GM18517 (cell line): ENCODE measurements around the gene ADARB1.
"Not testable (repeated sequence)": the region's sequence is repeated elsewhere in the genome, so short reads cannot be mapped to it uniquely, and the experiment has no call there.

Source experiments
- ATAC-seq: cut with Tn5 transposase; IDR thresholded peaks from one replicate; pipeline ENCODE4 v1.9.1; 2021; ENCODE audit warnings: mild to moderate bottlenecking, moderate library complexity; ENCODE audit not compliant: unreplicated experiment

ADARB1 gene, protein sequence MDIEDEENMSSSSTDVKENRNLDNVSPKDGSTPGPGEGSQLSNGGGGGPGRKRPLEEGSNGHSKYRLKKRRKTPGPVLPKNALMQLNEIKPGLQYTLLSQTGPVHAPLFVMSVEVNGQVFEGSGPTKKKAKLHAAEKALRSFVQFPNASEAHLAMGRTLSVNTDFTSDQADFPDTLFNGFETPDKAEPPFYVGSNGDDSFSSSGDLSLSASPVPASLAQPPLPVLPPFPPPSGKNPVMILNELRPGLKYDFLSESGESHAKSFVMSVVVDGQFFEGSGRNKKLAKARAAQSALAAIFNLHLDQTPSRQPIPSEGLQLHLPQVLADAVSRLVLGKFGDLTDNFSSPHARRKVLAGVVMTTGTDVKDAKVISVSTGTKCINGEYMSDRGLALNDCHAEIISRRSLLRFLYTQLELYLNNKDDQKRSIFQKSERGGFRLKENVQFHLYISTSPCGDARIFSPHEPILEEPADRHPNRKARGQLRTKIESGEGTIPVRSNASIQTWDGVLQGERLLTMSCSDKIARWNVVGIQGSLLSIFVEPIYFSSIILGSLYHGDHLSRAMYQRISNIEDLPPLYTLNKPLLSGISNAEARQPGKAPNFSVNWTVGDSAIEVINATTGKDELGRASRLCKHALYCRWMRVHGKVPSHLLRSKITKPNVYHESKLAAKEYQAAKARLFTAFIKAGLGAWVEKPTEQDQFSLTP

DNA sequence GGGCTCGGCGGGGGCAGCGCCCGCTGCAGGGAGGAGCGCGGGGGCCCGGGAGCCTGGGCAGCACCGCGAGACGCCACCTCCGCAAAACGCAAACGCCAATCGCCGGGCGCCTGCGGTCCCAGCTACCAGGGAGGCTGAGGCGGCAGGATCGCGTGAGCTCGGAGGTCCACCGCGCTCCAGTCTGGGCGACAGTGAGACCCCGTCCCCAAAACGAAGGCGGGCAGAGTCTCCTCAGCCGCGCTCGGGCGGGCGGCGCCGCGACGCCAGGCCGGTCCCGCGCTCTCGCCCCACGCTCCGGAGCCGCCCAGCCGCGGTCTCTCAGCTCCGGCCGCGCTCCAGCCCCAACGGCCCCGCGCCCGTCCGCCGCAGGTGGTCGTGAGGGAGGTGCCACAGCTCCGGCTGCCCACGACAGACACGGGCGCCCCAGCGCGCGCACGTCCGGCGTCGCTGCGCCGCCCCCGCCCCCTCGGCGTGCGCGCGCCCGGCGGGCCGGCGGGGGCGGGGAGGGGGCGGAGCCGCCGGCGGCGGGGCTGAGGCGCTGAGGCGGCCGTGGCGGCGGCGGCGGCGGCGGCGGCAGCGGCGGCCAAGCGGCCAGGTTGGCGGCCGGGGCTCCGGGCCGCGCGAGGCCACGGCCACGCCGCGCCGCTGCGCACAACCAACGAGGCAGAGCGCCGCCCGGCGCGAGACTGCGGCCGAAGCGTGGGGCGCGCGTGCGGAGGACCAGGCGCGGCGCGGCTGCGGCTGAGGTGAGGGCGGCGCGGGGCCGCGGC, at the start of gene ADARB1:
ADARB1 (plus strand) TSS at position 533 of the 770 bp plus-strand sequence. CDS start 97,077 bp downstream, outside the sequence.
- ATAC-seq, result no peak

DNA sequence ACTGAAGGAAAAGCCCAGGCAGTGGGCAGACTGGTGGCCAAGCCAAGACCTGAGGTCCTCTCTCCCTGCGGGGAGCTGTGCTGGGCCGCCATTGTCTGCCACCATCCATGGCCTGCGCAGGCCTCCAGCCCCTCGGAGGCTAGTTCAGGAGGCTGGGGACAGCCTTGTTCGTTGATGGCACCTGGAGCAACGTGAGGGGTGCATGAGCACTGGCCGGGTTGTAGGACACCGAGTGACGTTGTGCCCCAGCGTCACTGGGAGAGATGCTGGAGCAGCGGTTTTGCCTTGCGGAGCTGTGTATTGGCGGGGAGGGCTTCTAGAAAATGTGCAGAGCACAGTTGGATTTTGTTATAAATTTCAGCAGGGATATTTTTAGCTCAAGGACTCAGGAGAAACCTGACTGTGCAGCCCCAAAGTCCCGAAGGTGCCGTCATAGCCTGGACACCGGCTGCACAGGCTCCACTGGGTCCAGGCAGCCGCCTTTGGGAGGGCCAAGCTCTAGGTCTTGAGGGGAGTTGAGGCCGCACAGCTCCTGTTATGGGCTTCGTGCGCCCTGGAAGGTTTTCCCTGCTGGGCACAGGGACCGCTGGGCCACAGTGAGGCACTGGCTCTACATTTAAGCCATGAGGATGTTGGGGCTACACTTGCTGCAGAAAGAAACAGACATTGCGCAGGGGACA, 48.2 kb upstream of the ADARB1 start:
- no peak for ATAC-seq

DNA sequence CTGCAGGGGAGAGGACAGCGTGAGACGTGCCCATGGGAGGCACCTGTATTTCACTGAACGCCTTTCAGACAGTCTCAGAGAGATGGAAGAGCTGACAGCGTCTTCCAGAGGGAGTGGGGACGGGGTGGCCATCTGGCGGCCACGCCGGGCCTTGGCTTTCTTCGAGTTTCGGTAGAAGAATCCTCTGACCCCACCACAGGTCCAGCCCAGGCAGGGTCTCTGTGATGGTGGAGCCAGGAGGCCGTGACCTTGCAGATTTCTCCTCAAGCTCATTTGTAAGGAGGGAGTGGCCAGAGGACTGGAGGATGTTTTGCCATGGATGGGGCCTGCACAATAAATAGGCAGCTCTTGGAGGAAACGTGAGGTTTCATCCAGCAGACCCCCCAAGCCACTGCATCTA, 47.6 kb upstream of the ADARB1 start:
- ATAC-seq, result no peak

DNA sequence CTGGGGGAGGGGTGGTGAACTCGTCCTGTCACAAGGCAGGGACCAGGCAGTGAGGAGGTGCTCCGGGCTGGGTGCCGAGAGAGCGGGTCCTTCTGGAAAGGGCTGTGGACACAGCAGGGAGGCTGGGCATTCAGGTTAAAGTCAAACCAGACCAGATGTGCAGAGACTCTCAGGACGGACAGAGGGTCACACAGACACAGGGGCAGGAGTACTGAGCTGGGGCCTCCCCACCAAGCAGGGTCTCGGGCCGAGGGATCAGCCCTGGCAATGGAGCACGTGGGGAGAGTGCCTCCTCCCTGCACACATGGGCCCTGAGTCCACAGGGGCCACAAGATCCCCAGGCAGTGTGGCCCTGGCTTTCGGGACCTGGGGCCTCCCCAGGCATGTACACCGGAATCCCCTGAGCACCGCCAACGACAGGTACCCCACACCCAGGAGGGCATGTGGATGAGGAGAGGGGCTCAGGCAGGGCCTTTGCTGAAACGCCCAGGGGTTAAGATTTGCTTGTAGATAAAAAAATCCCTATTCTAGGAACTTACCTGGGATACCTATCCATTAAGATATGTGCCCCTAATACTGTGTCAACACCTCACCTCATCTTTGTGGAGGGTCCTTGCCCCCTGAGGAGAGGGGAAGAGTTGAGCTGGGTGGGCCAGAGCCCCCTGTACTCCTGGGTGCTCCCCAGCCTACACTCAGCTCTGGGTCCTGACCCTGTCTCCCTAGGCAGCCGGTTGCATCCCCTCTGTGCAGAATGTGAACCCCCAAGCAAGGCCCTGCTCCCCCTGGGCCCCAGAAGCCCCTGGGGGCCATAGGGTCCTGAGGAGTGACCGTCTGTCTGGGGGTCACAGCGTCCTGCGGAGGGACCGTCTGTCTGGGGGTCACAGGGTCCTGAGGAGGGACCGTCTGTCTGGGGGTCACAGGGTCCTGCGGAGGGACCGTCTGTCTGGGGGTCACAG, 46.9 kb upstream of the ADARB1 start:
- no peak for ATAC-seq

DNA sequence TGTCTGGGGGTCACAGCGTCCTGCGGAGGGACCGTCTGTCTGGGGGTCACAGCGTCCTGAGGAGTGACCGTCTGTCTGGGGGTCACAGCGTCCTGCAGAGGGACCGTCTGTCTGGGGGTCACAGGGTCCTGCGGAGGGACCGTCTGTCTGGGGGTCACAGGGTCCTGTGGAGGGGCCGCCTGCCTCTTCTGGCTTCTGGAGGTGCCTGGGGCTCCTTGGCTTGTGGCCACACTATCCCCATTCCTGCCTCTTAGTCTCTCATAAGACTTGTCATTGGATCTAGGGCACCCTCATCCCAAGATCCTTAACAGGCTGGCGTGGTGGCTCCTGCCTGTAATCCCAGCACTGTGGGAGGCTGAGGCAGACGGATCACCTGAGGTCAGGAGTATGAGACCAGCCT, 45.7 kb upstream of the ADARB1 start:
- not testable (repeated sequence) for ATAC-seq

DNA sequence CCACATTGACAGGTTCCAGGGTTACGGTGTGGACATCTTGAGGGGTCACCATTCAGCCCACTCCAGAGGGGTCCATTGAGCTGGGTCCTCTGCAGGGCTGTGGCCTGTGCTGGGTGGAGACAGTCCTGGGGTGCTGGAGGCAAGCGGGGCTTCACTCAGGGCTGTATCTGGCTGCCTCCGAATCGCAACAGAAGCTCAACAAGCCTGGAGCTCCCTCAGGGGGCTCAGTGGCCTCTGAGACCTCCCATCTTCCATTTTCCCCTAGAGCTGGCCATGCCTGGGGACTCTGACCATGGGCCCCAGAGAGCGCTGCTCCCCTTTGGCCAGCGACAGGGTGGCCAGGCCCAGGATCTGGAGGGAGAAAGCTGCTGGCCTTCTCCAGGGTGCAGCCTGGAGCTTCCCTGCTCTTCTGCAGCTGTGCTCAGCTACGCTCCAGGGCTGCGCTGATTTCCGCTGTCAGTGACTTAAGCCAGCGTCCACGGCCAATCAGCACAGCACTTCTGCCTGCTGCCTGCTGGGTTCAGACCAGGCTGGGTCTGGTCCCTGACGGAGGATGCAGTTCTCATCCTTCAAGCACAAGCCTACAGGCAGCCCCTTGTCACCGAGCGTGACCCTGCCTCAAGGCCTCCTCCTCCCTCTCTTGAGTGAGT, 45.0 kb upstream of the ADARB1 start:
- ATAC-seq, result no peak

DNA sequence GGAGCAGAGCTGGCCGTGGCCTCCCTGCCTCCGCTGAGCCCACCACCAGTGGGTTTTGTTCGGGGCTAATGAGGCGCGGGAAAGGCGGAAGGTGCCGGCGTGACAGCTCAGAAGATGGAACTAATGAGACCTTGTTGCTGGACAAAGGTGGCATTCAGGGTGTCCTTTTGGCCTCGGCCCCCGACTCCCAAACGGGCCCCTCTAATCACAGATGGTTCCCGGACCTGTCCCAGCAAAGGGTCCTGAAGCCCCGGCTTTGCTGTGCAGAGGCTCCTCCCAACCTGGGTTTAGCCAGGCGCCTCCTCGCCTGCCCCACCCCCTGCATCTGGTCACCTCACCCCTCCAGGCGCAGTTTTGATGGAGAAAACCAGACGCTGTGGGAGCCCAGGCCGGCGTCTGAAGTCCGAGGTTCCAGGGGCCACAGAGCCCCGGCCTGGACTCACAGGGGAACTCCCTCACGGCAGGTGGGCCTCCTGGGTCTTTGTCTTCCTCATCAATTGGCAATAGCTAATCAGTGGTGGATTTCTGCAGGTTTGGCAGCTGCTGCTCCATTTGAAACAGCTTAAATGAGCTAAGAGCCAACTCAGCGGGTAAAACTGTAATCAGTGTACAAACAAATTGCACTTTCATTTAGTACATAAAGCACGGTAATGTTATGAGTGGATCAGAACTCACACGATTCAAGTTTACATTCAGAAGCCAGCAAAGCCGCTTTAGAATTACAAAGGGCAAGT, 44.3 kb upstream of the ADARB1 start:
- ATAC-seq, result no peak

DNA sequence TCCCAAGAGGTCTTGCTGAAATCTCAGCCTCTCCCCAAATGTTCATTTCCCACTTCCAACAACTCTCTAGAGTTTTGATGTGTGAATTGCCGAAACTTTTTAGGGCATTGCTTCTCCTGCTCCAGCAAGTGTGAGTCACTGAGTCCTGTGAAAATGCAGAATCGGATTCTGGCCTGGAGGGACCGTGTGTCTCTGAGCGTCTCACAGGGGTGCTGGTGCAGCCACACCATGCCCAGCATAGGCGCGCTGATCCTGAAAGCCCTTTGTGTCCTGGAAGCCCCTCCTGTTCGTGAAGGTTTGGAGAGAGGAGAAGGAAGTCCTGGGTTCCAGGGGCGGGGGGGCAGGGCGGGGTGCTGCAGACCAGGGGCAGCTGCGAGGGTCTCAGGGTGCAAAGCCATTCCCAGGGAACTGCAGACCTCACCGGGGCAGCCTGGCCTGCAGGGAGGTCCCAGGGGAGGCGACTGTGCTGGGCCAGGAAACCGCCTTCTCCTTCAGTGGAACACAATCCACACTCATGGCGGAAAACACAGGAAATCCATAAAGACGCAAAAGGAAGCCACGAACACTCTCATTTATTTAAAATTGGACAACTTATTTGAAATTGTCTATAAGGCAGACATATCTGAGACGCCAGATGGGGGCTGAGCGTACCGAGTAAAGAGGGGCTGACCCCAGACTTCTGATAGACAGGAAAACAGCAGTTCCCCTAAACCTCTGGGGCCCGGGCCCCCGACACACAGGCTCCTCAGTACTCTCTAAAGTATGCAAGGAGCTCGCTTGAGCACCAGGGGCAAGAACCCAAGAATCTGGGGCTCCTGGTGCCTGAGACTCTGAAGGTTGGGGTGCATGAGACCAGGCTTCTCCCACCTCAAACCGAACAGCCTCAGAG, 43.5 kb upstream of the ADARB1 start:
- no peak for ATAC-seq

DNA sequence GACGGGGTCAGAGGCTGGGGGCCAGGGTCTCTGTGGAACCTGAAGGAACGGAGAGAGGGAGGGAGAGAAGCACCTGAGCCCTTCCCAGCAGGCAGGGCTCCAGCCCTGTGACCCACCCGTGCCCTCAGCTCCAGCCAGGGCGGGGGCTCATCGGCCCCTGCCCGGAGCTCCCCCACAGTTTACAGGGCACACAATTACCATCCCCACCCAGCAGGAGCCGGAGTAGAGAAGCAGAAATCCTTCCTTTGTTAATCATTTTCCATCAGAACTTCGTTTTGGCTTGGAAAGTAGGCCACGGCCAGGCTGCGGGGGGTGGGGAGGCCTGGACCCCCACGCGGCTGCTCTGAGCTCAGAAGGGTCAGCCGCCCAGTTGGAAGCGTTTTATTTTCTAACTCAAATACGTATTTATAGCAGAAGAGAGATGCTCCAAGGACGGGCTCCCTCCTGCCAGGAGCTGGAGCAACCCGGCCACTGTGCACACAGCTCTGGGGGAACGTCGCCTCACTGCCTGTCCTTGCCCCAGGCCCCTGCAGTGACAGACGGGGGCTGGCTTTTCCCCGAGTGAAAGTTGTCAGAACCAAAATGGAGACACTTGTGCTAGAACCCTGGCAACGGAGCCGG, 42.7 kb upstream of the ADARB1 start:
- no peak for ATAC-seq

DNA sequence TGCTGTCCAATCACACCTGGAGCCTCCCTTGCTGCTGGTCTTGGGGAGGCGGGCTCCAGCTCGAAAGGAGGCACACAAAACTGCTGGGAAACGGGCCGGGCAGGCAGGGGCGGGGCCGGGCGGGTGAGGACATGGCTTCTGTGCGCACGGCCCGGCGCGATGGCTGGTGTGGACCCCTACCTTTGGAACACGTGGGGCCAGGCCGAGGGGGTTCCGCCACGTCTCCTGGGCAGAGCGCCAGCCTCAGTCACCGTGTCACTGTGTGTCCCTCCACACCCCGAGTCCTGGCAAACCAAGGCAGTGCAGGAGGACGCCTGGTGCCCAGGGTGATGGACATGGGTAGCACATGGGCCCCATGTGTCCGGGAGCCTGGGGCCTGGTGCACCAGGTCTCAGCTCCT, 42.0 kb upstream of the ADARB1 start:
- no peak for ATAC-seq

DNA sequence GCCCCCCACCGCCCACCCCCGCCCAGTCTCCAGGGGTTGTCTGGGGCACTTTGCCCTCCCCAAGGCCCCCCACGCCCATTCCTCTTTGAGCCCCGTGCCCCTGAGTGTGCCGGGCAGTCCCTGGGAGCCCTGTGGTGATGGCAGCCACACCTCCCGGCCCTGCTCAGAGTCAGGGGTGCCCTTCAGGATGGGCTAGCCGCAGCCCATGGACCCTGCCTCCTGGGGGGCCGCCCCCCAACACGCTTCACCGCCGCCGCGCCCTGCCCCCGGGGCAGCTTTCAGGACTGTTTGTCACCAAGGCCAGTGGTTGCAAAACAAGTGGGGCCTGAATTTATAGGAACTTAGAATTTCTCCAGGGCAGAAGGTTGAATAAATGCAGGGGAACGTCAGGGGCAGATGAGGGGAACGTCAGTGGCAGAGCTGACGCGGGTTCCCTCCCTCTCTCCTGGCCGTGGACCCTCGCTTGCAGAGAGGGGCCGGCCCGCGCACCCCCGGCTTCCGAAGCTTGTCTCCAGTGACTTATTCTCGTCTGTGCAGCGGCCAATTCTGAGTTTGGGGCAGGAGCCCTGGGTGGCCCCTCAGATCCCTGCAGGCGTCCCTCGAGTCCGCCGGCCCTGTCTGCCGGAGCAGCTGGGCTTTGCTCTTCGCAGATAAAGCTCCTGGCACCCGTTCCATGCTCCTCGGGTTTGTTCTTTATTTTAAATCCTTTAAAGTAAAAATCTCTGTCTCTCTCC, 41.2 kb upstream of the ADARB1 start:
- ATAC-seq, result no peak

DNA sequence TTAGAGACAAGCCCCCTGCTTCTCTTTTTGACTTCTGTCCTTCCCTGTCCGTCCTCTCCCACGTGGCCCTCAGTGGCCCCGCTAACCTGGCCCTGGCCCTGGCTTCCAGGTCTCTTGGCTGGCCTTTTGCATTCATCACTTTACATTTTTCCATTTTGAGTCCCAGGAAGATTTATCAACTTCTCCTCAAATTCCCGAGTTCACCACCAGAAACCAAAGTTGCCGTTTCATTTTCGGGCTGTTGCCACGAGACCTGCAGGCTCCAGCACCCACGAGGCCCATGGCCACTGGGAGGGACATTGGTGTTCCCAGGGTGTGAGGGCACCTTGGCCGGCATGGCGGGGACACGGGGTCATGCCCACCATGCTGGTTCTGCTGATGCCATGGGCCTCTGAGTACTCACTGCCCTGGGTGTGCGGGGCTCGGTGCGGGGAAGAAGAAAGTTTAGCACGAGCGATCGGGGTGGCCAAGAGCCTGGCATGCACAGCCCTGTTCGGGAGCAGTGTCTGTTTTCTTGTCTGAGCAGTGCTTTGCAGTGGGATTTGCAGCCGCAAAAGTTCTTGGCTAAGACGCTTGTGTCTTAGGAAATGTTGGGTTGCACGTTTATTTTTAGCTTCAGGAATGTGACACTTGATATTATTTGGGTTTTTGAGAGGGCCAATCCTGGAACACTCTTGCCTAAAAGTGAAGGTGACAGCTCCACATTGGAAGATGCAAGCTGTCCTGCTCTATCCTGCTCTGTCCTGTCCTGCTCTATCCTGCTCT, 40.4 kb upstream of the ADARB1 start:
- no peak for ATAC-seq

DNA sequence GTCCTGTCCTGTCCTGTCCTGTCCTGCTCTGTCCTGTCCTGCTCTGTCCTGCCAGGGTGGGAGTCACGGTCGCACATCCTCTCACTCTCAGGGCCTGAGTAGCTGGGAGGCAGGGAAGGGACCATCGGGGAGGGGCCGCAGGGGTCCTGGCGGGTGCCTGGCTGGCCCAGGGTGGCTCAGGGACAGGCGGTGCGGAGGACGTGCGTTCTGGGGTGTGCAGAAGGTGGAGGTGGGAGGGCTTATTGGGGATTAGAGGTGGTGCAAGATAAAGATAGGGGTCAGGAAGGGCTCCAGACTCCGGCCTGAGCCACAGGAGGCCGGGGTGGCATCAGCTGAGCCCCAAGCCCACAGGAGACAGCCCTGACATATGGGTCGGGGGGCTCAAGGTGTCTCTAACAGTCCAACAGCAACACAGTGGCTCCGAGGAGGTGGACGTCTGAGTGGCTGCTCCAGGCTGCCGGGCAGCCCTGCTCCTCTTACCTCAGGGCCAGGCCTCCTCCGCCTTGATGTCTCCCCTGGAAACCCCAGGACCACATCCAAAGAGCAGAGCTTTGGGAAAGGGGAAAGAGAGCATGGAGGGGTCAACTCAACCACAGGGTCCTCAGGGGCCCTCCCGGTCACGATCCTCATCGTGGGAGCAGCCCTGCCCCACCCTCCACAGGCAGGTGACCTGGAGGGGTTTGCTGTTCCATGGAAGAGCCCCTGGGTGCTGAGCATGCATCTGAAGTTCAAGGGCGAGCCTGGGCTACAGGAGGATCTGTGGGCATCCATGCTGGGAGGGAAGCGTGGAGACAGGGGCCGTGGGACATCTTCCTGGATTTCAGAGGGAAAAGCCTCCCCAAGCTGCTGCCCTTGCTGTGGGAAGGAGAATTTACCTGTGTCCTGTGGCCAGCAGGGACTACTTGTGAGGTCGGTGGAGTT, 39.6 kb upstream of the ADARB1 start:
- ATAC-seq, result no peak

DNA sequence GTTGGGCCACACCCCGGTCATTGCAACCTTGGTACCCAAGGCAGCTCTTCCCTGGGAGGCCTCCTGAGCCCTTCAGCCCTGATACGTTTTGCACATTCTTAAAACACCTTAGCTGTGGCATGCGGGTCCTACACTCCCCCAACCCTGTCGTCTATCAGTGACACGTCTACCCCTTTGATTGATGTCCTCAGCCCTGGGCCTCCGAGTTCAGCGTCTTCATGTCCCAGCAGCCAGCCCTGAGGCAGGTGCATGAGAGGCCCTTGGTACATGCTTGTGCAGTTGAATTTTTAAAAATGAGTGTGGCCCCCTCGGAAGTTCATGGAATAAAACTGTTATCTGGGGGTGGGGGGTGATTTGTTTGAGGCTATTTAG, 38.9 kb upstream of the ADARB1 start:
- no peak for ATAC-seq

DNA sequence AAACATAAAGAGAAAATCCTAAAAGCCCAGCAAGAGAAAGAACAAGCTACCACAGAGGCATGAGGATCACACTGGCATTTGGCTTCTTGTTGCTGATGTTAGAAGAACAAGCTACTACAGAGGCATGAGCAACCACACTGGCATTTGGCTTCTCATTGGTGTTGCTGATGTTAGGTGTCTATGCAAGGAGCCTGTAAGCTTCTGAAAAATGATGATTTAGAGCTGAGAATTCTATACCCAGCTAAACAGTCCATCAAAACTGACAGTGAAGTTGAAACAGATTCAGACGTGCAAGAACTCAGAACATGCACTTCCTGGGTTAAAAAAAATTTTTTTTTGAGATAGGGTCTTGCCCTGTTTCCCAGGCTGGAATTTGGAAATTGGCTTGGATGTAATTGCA, 37.8 kb upstream of the ADARB1 start:
- ATAC-seq, result no peak
